NT2/D1 (cell line): ENCODE measurements around the gene TTL.

Experiments used
- YY1 ChIP-seq: IDR thresholded peaks from 2 replicates; pipeline ENCODE4 v1.6.1; 2011; ENCODE audit not compliant: insufficient read length, insufficient read depth
- ZNF274 ChIP-seq: IDR thresholded peaks from 2 replicates; pipeline ENCODE4 v1.6.1; 2011; ENCODE audit warnings: mild to moderate bottlenecking, low read depth, low read length

DNA sequence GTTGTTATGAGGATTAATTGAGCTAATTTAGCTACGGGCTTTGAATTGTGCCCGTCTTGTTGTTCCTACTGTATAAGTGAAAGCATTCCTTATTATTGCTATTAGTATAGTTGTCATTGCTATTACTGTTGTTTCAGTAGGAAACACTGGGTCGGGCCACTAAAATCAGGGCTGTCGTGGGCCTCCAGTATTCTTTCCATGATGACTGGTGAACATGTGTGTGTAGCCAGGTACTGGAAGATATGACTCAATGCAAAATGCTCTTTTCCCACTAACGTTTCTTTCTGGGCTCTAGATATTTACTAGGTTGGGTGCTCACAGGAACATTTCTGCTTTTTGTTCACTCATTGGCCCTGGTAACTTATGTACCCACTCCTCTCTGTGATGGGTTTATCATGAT lies 4.9 kb downstream of the TTL start:
- TF ChIP-seq YY1 = no peak
- no peak for TF ChIP-seq ZNF274
